ENCODE measurements around the gene EEF2K.
"Not testable (repeated sequence)": the region's sequence is repeated elsewhere in the genome, so short reads cannot be mapped to it uniquely, and the experiment has no call there.

DNA sequence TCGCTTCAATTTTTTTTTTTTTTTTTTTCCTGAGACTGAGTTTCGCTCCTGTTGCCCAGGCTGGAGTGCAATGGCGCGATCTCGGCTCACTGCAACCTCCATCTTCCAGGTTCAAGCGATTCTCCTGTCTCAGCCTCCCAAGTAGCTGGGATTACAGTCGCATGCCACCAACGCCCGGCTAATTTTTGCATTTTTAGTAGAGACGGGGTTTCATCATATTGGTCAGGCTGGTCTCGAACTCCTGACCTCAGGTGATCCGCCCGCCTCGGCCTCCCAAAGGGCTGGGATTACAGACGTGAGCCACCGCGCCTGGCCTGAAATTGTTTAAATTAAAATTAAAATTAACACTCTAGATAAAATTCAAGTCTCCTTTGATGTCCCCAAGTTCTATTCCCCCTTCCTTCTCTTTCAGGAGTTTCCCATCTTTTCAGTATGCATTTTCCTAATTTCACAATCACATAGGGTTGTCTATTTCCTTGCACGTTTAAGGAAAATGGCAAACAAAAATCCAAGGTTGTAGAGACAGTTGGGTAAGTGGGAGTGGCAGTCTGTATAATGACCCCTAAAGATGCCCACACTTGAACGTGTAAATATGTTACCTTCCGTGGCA, 9.4 kb upstream of the EEF2K start:
- TF ChIP-seq, protein P1, sequence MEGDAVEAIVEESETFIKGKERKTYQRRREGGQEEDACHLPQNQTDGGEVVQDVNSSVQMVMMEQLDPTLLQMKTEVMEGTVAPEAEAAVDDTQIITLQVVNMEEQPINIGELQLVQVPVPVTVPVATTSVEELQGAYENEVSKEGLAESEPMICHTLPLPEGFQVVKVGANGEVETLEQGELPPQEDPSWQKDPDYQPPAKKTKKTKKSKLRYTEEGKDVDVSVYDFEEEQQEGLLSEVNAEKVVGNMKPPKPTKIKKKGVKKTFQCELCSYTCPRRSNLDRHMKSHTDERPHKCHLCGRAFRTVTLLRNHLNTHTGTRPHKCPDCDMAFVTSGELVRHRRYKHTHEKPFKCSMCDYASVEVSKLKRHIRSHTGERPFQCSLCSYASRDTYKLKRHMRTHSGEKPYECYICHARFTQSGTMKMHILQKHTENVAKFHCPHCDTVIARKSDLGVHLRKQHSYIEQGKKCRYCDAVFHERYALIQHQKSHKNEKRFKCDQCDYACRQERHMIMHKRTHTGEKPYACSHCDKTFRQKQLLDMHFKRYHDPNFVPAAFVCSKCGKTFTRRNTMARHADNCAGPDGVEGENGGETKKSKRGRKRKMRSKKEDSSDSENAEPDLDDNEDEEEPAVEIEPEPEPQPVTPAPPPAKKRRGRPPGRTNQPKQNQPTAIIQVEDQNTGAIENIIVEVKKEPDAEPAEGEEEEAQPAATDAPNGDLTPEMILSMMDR (IDR thresholded peaks at IDR 0.05) = not testable (repeated sequence)
- not testable (repeated sequence) for TF ChIP-seq POLR2A (IDR thresholded peaks at IDR 0.05)
